ENCODE results near the gene OCSTAMP. TPM values are rescaled to one million over a fixed set of nuclear protein-coding genes. Genes with fewer than 3 reads are reported as not detected.

The OCSTAMP gene
- total RNA-seq, 1 donor from 2014 or later = not detected

DNA sequence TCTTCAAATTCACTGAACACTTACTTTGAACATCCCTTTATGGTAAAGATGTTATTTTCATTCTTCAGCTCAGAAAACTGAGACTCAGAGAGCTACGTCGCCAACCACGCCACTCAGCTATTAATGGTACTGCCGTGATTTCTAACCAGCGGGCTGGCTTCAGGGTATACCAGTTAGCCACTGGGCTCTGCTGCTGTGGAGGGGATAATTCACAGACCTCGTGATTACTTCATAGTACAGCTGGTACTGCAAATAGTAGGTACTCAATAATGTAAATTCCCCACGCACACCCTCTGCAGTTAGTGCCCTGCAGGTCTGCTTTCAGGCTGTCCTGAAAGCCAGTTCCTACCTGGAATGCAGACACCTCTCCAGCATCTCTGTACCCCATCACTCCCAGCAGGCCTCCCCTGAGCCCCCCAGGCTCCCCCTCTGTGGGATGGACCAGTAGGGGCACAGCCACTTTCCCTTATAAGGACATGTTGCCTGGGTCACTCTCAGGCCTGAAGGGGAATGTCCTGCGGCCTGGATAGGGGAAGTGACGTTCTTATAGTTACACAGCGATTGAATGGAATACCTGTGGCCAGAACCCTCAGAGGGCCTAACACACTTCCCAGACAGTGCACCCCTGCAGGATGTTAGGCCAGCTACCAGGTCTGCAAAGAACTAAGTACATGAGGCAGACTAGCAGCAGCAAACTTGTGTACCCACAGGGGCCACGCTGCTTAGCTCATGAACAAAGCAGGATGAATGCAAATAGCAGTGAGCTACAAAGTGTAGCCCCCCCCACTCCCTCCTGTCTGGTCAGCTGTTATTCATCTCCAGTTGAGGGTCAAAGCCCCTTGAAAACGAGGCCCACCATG is 1.3 kb upstream of the OCSTAMP start:
- no peak for ATAC-seq

DNA sequence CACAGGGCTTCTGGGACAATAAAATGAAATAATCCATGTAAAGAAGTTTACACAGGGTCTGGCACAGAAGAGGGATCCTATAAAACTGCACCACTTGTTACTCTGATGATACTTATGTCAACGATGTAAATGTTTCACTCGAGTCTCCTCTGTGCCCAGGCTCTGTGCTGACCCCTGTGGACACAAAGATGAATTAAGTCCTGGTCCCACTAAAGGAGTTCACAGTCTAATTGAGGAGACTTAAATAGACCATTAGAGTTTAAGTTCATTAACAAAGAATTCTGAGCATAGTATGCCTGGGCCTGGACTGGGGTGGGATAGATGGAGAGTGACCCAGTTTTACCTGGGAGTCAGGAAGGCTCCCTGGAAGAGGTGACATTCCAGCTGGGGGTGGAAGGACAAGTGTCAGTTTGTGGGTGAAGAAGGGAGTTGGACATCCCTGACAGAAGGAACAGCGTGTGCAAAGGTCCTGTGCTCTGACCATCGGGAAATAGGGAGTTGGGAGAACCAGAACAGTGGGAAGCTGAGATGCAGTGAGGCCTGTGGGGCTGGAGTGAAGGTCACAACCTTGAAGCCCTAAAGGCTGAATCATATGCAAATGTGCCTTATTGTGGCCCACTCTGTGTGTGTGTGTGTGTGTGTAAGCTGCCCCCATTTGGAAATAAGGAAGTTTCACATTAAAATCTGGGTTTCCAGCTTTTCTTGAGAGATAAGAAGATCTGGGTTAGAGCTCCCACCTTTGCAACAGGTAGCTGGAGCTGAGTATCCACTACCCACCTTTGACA is 1.1 kb downstream of the OCSTAMP start:
- no peak for ATAC-seq

DNA sequence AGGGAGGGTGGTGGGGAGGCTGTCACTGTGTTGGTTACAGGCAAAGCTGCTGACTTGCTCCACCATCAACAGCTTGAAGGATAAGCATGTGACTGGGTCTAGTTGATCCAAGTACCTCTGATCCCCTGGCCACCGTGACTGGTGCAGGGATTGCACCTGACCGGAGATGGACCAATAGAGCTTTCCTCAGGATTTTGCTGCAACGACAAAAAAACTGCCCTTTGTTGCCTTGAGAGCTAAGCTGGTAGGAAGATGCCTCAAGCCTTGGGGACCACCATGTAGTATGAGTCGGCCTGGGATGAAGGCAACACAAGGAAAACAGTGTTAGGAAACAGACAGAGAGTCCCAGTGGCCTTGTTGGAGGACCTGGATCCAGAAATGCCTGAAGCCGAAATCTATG is 1.8 kb downstream of the OCSTAMP start:
- ATAC-seq = no peak

DNA sequence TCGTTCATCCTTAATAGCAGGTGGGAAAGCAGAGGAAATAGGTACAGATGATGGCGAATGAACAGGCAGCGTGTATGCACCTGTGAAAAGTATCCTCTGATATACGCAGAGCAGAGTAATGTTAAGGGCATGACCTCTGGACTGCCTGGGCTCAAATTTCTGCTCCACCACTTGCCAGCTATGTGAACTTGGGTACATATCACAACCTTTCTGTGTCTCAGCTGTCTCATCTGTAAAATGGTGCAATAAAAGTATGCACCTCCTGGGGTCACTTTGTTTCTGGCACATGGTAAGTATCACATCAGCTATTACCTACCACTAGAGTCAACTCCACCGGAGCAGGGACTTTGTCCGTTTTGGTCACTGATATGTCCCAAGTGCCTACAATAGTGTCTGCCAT is 2.5 kb downstream of the OCSTAMP start:
- no peak for ATAC-seq

DNA sequence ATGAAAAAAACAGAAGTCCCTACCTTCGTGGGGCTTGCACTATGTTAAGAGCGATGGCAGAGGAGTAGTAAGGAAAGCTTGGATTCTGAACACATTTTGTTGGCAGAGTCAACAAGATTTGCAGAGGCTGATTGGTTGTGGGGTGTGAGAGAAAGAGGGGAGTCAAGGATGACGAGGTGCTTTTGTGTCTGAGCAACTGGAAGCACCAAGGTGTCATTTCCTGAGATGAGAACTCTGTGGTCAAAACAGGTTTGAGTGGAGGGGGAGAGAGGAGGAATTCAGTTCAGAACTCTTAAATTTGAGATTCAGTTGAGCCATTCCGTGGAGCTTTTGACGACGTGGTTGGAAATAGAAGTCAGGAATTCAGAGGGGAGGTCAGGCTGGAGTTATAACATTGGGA is 3.5 kb downstream of the OCSTAMP start:
- ATAC-seq = no peak

DNA sequence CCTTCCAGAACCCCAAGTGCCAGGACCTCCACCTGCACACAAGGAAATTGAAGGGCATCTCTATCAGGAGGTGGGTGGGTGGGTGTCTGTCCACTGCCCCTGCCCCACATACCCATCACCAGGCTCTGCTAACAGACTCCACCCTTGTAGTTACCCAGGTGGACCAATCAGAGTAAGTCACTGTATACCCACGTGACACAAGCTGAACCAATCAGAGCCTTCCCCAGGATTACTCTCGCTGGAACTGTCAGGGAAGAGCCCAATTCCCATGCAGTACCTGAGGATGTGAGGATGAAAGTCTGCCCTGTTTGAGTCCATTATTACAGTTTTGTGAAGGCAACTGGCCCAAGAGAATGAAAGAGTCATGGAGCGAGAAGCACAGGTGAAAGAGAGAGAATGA is 4.2 kb downstream of the OCSTAMP start:
- no peak for ATAC-seq

DNA sequence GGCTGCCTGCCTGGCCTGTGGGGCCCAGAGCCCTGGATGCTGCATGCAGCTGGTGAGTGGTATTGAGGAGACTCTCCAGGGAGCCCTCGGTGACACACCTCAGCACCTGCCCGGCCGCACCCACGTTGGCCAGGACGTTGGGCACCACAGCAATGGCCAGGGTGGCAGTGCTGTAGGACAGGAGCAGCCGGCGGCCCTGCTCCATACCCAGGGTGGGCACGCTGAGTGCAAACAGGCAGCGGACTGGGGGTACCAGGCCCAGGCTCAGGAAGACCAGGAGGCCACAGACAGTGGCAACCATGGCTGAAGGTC is 4.7 kb downstream of the OCSTAMP start:
- no peak for ATAC-seq

DNA sequence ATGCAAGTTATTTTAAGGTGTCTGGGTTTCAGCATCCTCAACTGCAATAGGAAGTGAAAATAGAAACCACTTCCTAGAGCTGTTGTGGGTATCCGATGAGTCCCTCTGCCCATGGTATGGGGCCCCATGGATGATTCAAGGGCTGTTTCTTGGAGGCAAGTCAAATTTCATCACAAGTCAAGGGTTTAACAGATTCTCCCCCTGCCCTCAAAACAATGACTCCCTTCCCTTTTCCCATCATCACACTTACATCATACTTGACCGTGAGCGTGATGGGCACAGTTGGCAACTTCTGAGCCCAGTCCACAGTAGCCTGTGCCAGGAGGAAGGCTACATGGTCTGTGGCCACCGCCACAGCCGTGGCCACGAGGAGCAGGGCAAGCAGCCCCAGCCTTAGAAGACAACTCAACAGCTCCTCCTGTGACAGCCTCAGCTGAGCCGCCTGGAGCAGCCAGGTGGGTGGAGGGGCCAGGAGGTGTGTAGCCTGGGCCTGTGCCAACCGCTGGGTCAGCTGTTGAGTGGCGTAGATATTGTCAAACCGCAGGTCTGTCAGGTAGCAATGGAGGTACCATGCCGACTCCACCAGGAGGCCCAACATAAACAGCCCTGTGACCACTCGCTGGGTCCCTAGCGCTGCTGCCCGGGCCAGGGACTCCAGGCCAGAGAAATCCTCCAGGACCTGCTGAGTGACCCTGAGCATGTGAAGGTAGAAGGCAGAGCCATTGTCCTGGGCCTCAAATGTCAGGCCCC is 5.2 kb downstream of the OCSTAMP start:
- ATAC-seq = no peak

DNA sequence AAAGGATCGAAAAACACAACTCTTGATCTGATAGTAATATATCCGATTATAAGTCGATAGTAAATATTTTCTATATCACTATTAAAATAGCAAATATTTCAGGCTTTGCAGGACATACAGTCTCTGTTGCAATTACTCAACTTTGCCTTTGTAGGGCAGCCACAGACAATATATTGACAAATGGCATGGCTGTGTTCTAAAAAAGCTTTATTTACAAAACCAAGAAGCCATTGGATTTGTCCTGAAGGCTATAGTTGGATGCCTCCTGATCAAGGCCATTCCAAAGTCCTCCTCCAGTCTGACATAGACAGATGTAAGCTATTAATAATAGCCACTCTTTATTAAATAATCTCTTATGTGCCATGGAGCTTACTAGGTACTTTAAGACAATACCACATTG is 5.9 kb downstream of the OCSTAMP start:
- ATAC-seq = no peak

DNA sequence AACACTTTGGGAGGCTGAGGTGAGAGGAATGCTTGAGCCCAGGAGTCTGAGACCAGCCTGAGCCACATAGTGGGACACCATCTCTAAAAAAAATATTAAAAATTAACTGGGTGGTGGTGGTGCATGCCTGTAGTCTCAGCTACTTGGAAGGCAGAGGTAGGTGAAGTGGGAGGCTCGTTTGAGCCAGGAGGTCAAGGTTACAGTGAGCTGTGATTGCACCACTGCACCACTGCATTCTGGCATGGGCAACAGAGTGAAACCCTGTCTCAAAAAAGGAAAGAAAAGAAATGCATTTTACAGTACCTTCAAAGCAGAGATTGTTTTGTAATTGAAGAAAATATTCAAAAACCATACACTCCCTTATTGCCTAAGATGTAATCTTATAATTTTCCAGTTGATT is 6.5 kb downstream of the OCSTAMP start:
- no peak for ATAC-seq

DNA sequence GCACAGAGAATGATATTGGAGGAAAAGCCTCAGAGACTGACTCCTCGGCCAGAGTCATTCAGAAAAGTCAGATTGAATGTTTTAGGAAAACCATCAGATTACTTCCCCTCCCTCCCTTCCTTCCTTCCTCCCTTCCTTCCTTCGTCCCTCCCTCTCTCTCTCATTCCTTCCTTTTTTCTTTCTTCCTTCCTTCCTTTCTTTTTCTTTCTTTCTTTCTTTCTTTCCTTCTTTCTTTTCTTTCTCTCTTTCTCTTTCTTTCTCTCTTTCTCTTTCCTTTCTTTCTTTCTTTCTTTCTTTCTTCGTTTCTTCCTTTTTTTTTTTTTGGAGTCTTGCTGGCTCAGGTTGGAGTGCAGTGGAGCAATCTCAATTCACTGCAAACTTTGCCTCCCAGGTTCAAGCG is 7.4 kb downstream of the OCSTAMP start:
- ATAC-seq = no peak

DNA sequence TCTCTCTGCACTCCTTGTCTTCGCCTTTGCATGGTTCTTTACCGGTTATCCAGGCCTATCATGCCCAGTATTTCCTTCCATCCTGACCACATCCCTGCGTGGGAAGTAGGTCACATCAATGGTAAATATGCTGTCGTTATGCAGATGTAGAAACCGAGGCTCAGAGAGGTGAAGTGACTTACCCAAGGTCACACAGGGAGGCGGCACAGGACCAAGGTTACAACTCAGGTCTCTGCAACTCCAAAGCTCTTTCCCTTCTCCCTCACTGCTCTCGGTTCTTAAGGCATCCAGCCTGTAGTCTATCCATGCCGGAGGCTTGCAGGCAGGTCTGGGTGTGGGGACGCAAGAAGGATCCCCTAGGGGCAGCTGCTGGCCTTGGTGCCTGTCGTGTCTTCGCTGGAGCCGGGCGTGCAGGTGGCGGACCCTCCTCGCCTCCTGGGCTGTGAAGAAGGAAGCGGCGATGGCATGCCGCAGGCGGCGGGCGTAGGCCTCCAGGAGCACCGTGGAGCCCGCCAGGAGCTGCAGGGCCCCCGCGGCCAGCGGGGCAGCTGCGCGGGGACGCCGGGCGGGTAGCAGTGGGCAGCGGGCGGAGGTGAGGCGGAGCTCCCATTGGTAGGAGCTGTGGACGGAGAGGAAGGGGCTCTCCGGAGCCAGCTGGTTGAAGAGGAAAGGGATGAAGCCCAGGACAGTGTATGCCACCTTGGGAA is 9.1 kb downstream of the OCSTAMP start:
- ATAC-seq = no peak

DNA sequence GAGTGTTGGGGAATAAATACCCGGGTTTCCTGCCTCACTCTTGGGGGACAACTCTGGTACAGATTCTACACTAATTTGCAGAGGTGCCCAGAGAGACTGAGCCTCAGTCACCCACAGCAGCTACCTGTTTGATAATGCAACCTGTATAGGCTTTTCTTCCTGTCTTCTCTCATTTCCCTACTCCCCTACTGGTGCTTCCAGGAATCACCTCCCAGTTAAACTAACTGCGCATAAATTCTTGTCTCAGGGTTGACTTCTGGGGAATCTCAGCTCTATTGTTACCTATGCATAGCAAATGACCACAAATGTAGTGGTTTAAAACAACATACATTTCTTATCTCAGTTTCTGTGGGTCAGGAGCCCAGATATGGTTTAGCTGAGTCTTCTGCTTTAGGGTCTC is 11.3 kb downstream of the OCSTAMP start:
- no peak for ATAC-seq

DNA sequence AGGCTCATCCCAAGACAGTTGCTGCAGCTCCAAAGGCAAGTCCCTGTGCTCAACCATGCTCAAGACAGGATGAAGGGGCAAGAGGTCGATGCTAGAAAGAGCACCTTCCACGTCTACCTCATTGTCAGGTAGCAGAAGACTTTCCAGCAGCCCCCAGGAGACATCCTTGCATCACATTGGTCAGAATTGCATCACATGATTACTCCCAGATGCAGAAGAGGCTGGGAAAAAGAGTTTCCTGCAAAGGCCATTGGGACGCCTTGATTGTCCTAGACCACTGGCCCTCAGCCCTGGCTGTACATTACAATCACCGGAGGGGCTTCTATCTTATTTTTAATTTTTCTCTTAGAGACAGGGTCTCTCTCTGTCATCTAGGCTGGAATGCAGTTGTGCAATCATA is 19.8 kb downstream of the OCSTAMP start:
- ATAC-seq = no peak

DNA sequence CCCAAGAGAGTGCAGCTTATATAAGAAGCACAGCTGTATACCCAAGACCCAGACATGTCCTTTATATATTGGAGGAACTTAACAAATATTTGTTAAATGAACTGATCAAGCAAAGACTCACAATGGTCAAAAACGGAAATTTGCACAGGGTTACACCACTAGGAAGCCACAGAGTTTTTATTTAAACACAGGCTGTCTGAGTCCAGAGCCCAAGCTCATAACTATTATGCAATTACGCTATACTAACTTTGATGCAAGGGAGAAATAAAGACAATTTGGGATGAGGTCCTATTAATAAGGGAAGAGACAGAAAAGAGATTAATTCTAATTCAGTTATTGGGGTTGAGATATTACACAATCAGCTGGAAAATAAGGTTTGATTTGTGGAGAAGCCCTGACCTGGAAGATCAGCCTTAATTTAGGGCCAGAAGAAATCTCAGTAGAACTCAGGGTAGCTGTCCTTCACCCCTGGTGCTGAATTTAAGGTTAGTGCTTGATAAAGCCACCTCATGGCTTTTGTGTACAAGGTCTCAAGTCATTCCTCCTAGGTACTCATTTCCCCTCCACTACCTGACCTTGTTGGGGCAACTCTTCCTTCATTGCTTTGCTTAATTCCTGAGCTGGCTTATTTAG is 26.6 kb downstream of the OCSTAMP start:
- no peak for ATAC-seq

DNA sequence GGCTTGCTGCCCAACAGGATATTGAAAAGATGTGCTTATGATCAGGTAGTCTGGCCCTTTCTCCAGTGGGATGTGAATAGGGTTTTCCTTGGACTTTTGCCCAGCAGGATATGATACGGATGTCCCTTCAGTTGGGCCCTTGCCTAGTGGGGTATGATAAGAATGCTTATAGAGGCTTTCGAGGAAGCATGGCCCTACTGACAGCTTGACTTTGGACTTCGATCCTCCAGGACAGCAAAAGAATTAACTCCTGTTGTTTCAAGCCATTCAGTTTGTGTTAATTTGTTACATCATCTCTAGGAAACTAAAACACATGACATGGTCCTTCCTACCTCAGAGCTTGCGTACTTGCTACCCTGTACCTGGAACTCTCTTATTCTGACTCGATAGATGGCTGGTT is 27.3 kb downstream of the OCSTAMP start:
- ATAC-seq = no peak

DNA sequence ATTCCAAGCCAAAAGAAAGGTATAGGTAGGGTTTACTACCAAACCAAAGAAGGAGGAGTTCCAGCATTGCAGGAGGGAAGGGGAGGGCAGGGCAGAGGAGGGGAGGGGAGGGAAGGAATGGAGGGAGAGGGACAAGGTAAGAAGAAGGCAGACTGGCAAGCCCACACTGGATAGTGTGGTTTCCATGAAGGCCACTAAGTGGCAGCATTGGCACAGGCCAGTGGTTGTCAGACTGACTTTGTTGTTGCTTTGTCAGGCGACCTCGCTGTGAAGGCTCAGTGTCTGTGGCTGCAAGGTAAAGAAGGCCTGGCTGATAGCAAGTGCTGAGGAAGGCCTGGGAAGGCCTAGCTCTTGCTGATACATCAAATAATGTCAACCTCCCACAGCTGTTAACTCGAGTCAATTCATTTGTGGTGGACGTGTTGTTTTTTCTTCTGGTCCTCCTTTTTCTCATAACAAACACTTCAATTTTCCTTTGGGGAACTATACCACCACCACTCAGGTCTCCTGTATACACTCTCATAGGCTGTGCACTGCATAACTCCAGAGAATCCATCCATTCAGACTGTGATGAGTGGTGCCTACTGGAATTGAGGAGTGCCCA is 29.4 kb downstream of the OCSTAMP start:
- peak; percentile 87 for ATAC-seq

DNA sequence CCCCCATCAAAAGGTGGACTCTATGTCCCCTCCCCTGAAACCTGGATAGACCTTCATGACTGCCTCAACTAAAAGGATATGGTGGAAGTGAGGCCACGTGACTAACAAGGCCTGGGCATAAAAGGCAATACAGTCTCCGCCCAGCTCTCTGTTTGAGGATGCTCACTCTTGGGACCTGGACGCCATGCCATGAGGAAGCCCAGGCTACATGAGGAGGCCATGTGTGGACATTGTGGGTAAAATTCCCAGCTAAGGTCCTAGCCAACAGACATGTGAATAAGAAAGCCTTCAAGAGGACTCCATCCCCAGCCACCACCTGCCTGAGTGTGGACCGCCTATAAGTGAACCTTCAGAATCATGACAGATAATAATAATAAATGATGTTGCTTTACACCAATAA is 29.9 kb downstream of the OCSTAMP start:
- ATAC-seq = no peak

DNA sequence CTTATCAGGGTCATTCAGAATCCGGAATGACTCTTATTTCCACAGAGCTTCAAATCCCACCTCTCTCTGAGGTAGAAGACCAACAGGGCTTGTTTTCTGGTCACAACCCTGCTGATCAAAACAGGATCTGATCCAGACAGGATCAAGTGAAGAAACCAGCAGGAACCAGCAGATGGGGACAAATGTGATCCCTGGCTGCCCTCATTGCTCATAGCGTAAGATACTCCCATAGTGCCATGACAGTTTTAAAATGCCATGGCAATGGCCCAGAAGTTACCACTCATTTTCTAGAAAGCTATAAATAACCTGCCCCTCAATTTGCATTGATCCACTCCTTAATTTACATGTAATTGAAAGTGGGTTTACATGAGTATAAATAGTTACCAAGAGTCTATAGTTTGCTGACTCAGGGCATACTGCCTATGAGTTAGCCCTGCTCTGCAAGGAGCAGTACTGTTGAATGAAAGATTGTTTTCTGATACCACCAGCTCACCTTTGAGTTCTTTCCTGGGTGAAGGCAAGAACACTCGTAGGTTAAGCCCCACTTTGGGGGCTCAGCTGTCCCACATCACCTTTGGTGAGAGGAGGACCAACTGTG is 30.9 kb downstream of the OCSTAMP start:
- no peak for ATAC-seq

DNA sequence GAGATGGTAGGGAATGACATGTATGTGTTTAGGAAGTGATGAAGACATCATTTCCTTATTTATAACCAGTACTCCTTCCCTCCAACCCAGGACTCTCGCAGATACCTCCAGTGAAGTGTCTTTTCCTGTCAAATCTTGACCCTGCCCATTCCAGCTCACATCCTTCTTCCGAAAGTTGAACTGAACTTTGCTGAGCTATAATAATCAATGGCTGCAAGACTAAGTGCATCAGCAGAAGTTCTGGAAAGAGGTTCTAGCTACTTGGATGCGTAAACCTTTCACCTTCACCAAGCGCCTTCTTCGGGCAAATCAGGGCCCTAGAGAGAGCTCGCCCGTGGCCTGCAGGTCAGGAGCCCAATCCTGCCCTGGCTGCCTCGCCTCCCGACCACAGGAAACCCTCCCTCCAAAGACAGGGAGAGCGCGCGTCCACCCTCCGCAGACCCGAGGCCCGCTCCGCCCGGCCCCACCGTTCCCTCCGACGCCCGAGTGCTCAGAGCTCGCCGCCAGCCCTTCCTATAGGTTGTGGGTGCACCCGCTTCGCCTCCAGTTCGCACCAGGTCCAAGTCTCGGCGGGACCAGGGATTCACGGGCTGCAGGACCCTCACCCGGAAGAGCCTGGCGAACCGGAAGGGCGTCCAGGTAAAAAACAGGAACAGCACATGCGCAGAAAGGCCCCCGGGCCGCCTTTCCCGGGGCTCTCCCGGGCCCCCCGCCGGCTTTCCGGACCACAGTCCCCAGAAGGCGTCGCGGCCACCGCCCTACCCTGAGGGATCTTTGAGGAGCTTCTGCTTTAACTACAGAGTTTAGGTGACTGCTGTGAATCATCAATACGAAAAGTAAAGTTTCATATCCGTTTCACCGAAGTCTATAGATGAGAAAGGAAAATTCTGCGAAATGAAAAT is 37.3 kb downstream of the OCSTAMP start, which contains the start of gene ZNF334:
Gene ZNF334 (minus strand): TSS at position 617 of the 902 bp plus-strand sequence. CDS start 1,457 bp downstream, outside the sequence.
- peak; percentile 72 for ATAC-seq
